B cell (primary cell): ENCODE results near the gene REV1.

ENCODE experiments used
- CTCF ChIP-seq: fragments of 200-600 bp; IDR thresholded peaks from one replicate; pipeline ENCODE4 v1.8.0; 2022; ENCODE audit warnings: antibody characterized with exemption, mild to moderate bottlenecking
- EZH2 ChIP-seq: IDR thresholded peaks from 2 replicates; pipeline ENCODE4 v1.6.1; 2012; ENCODE audit warnings: borderline replicate concordance, low read depth, mild to moderate bottlenecking, moderate library complexity, low read length; ENCODE audit not compliant: insufficient read depth, poor library complexity, severe bottlenecking

- TF ChIP-seq EZH2 (no peak), CTCF (no peak)
Measured at GRCh38 chr2:99398303-99398702, 91.5 kb downstream of the REV1 start.
